HCT116 (cell line): ENCODE measurements around the gene SP140L. TPM values are rescaled to one million over a fixed set of nuclear protein-coding genes. Genes with fewer than 3 reads are reported as not detected.

Source experiments
- ATAC-seq: fragments of 200-7000 bp; cut with Tn5 transposase; 2 replicates; pipeline ENCODE4 v1.9.1; 2020; ENCODE audit warnings: mild to moderate bottlenecking, moderate library complexity
- BruUV-seq: library from RNA; stranded (reverse); fragments of 400-500 nt; replicated peaks from 2 replicates; lab custom pipeline; 2021; lab: Mats Ljungman, UMichigan
- CTCF ChIA-PET: fragments of 300-600 bp; sonication (Branson Sonifier 250); formaldehyde crosslinking; loops from one replicate; lab custom pipeline; 2021; ENCODE audit warnings: antibody characterized with exemption; lab: Charles Lee
- POLR2A ChIA-PET: fragments of 300-600, 350-600 bp; sonication (Branson Sonifier 250); formaldehyde crosslinking; loops from one replicate; lab custom pipeline; 2021; ENCODE audit warnings: antibody characterized with exemption; lab: Charles Lee
- RAD21 ChIA-PET, 2 experiments: fragments of 300-600 bp; sonication (Branson Sonifier 250); formaldehyde crosslinking; loops; one replicate each; lab custom pipeline; 2023; ENCODE audit warnings: low total read pairs in 2 of 2; ENCODE audit not compliant: uncharacterized antibody in 2 of 2, unreplicated experiment in 2 of 2, low non-redundant PET in 1 of 2; lab: Charles Lee
- DNase-seq: peaks from one replicate; pipeline ENCODE4 v3.0.0-alpha.2; 2010; ENCODE audit warnings: low read depth, low spot score
- H2AFZ ChIP-seq: fragments of 200-600 bp; shearing (Covaris generic), sonication (generic); 2 replicates; pipeline ENCODE4 v1.6.1; 2017; ENCODE audit warnings: low read depth, mixed run types, mixed read lengths, antibody characterized with exemption, low read length; ENCODE audit not compliant: poor library complexity, severe bottlenecking
- H3K27ac ChIP-seq: 2 replicates; pipeline ENCODE4 v1.5.1; 2012; ENCODE audit warnings: low read depth, low read length
- H3K27me3 ChIP-seq: fragments of 200-600 bp; sonication (generic); 2 replicates; pipeline ENCODE4 v1.6.1; 2016; ENCODE audit warnings: mixed run types, low read length, mixed read lengths; ENCODE audit not compliant: insufficient read depth
- H3K36me3 ChIP-seq, 2 experiments: fragments of 200-500 bp in 1 of 2; fragments of 200-600 bp in 1 of 2; sonication (Bioruptor generic) in 1 of 2; sonication (generic) in 1 of 2; 2 replicates each; pipeline versions ENCODE4 v1.5.1 to v1.6.1; 2014 to 2016; ENCODE audit warnings: low read length in 2 of 2, inconsistent platforms in 1 of 2, mixed read lengths in 1 of 2, mixed run types in 1 of 2; ENCODE audit not compliant: insufficient read depth in 2 of 2, control insufficient read depth in 1 of 2
- H3K4me1 ChIP-seq, 2 experiments: fragments of 200-600 bp in 1 of 2; sonication (generic) in 1 of 2; 2 replicates each; pipeline versions ENCODE4 v1.5.1 to v1.6.1; 2012 to 2017; ENCODE audit warnings: low read length in 2 of 2, inconsistent platforms in 1 of 2, mild to moderate bottlenecking in 1 of 2, mixed read lengths in 1 of 2, mixed run types in 1 of 2, moderate library complexity in 1 of 2; ENCODE audit not compliant: insufficient read depth in 2 of 2, control insufficient read depth in 1 of 2
- H3K4me2 ChIP-seq: fragments of 200-600 bp; sonication (generic); 2 replicates; pipeline ENCODE4 v1.6.1; 2017; ENCODE audit warnings: mixed run types, low read length, mixed read lengths
- H3K4me3 ChIP-seq, 2 experiments: fragments of 200-600 bp in 1 of 2; sonication (generic) in 1 of 2; replicated peaks in 1 of 2; 2 replicates each; pipeline ENCODE4 v1.5.1; 2011 to 2016; ENCODE audit warnings: low read length in 2 of 2, control low read depth in 1 of 2, low read depth in 1 of 2, mild to moderate bottlenecking in 1 of 2, mixed read lengths in 1 of 2, mixed run types in 1 of 2
- H3K79me2 ChIP-seq: fragments of 200-600 bp; sonication (generic); 2 replicates; pipeline ENCODE4 v1.6.1; 2017; ENCODE audit warnings: mild to moderate bottlenecking, mixed run types, low read length, moderate library complexity, mixed read lengths; ENCODE audit not compliant: insufficient read depth
- H3K9ac ChIP-seq: fragments of 200-600 bp; sonication (generic); 2 replicates; pipeline ENCODE4 v1.6.1; 2016; ENCODE audit warnings: low read length, mixed read lengths
- H3K9me2 ChIP-seq: fragments of 200-600 bp; sonication (generic), shearing (Covaris generic); 2 replicates; pipeline ENCODE4 v1.6.1; 2017; ENCODE audit warnings: mixed run types, mild to moderate bottlenecking, moderate library complexity; ENCODE audit not compliant: insufficient read depth
- H3K9me3 ChIP-seq, 2 experiments: fragments of 200-500 bp in 1 of 2; fragments of 200-600 bp in 1 of 2; sonication (Bioruptor generic) in 1 of 2; sonication (generic) in 1 of 2; 2 replicates each; pipeline ENCODE4 v1.6.1; 2014 to 2017; ENCODE audit warnings: low read length in 2 of 2, mixed read lengths in 2 of 2, inconsistent platforms in 1 of 2, low read depth in 1 of 2, mild to moderate bottlenecking in 1 of 2, mixed run types in 1 of 2, moderate library complexity in 1 of 2; ENCODE audit not compliant: control insufficient read depth in 1 of 2, insufficient read depth in 1 of 2
- H4K20me1 ChIP-seq: fragments of 200-600 bp; sonication (generic), shearing (Covaris generic); 2 replicates; pipeline ENCODE4 v1.6.1; 2017; ENCODE audit warnings: mixed run types, mild to moderate bottlenecking, moderate library complexity; ENCODE audit not compliant: insufficient read depth
- CTCF ChIP-seq, 3 experiments: fragments of 200-600 bp in 1 of 3; sonication (generic) in 1 of 3; IDR thresholded peaks in 2 of 3; conservative IDR thresholded peaks in 1 of 3; 2 replicates each; pipeline ENCODE4 v1.5.1; 2012 to 2017; ENCODE audit warnings: low read depth in 2 of 3, low read length in 2 of 3, antibody characterized with exemption in 1 of 3, borderline replicate concordance in 1 of 3, control low read depth in 1 of 3, mild to moderate bottlenecking in 1 of 3, mixed read lengths in 1 of 3, mixed run types in 1 of 3, moderate library complexity in 1 of 3; ENCODE audit not compliant: insufficient read depth in 1 of 3
- EGR1 ChIP-seq: IDR thresholded peaks from 2 replicates; pipeline ENCODE4 v1.6.1; 2012; ENCODE audit warnings: low read depth
- ELF1 ChIP-seq: IDR thresholded peaks from 2 replicates; pipeline ENCODE4 v1.6.1; 2012; ENCODE audit warnings: low read depth, borderline replicate concordance
- EZH2phosphoT487 ChIP-seq: fragments of 200-600 bp; IDR thresholded peaks from 2 replicates; pipeline ENCODE4 v1.6.1; 2018; ENCODE audit warnings: antibody characterized with exemption, borderline replicate concordance
- FOSL1 ChIP-seq: IDR thresholded peaks from 2 replicates; pipeline ENCODE4 v1.6.1; 2012; ENCODE audit warnings: low read depth
- MAX ChIP-seq: IDR thresholded peaks from 2 replicates; pipeline ENCODE4 v1.6.1; 2012
- POLR2AphosphoS5 ChIP-seq: IDR thresholded peaks from 2 replicates; pipeline ENCODE4 v1.6.1; 2011; ENCODE audit warnings: mild to moderate bottlenecking, low read depth, low read length, moderate library complexity
- RAD21 ChIP-seq: IDR thresholded peaks from 2 replicates; pipeline ENCODE4 v1.6.1; 2012; ENCODE audit warnings: low read depth, mild to moderate bottlenecking
- REST ChIP-seq: IDR thresholded peaks from 2 replicates; pipeline ENCODE4 v1.6.1; 2012; ENCODE audit warnings: low read depth
- SP1 ChIP-seq: IDR thresholded peaks from 2 replicates; pipeline ENCODE4 v1.6.1; 2012; ENCODE audit warnings: low read depth
- SRF ChIP-seq: IDR thresholded peaks from 2 replicates; pipeline ENCODE4 v1.6.1; 2012; ENCODE audit warnings: low read depth
- YY1 ChIP-seq: IDR thresholded peaks from 2 replicates; pipeline ENCODE4 v1.6.1; 2011; ENCODE audit warnings: low read length, low read depth, moderate library complexity, mild to moderate bottlenecking; ENCODE audit not compliant: insufficient replicate concordance; ENCODE audit errors: extremely low read depth
- ZNF274 ChIP-seq: fragments of 200-500 bp; sonication (Bioruptor generic); IDR thresholded peaks from 2 replicates; pipeline ENCODE4 v1.6.1; 2014; ENCODE audit warnings: mild to moderate bottlenecking, low read depth, low read length, inconsistent platforms
- intact Hi-C: fragments of 100-400 bp; cut with micrococcal nuclease; formaldehyde crosslinking; loops from 2 replicates; pipeline ENCODE4 v1.10.0; 2022
- total RNA-seq: library from RNA; stranded (reverse); gene quantifications from one replicate; pipeline ENCODE4 v1.2.1, GENCODE V29; 2021; ENCODE audit not compliant: unreplicated experiment

SP140L gene
- total RNA-seq, 1 experiment from 2014 or later, result 28.9 TPM

GRCh38 chr2:230430957-230431910 lies 104.2 kb downstream of the SP140L start:
- RAD21 ChIA-PET, result interaction anchor here in 1 of 2 experiments (0.5 kb wide), 1 partner anchor 277 kb away, joined by 3 read pairs; no protein-coding TSS in a partner anchor
- intact Hi-C loops, result no loop called here
- no peaks in the 10 kb centered on the region for H3K27me3 ChIP-seq
- H3K4me2 ChIP-seq, result no peak overlapping the region
- CTCF ChIA-PET, result no interaction called here
- H3K4me3 ChIP-seq, result no peak overlapping the region
- H3K36me3 ChIP-seq, result no peaks in the 10 kb centered on the region
- DNase-seq (no peak), ATAC-seq (no peak)
- no peaks in the 10 kb centered on the region for H3K9me2 ChIP-seq
- peaks cover 28% of the 10 kb centered on the region for H3K79me2 ChIP-seq
- no TSS peak for BruUV-seq
- no peaks in the 10 kb centered on the region for H3K9me3 ChIP-seq
- H3K27ac ChIP-seq, result no peak overlapping the region
- no peak overlapping the region for H2AFZ ChIP-seq
- H4K20me1 ChIP-seq, result no peaks in the 10 kb centered on the region
- no peaks in the 10 kb centered on the region for H3K4me1 ChIP-seq
- no peak for TF ChIP-seq POLR2AphosphoS5
- no peak for TF ChIP-seq EGR1
- no peak for TF ChIP-seq YY1
- no peak for TF ChIP-seq ZNF274
- no peak for TF ChIP-seq FOSL1
- no peak for TF ChIP-seq SP1
- TF ChIP-seq RAD21, result no peak
- TF ChIP-seq MAX, result no peak
- no peak for TF ChIP-seq EZH2phosphoT487
- no peak for TF ChIP-seq ELF1
- no peak for TF ChIP-seq SRF
- TF ChIP-seq REST, result no peak
- no peak for TF ChIP-seq CTCF (IDR thresholded peaks at IDR 0.05 in 2 of 3, conservative IDR thresholded peaks at IDR 0.05 in 1 of 3; ENCODE audit: borderline replicate concordance in 1 of 3, insufficient read depth in 1 of 3, low read depth in 2 of 3, low read length in 2 of 3)
- POLR2A ChIA-PET, result no interaction called here
- H3K9ac ChIP-seq, result no peak overlapping the region
